ENCODE results near the gene ACTN1. TPM values are rescaled to one million over a fixed set of nuclear protein-coding genes. Genes with fewer than 3 reads are reported as not detected.

The ACTN1 gene
- total RNA-seq, 2 donors from 2014 or later = 106 to 185 TPM

- intact Hi-C loops (cut with DNase I) = no loop called here
- Histone ChIP-seq H3K27me3 (no peaks in the 10 kb centered on the region), H3K27ac (no peak overlapping the region), H3K4me3 (no peak overlapping the region), H3K36me3 (peaks cover 19% of the 10 kb centered on the region), H3K9me3 (no peaks in the 10 kb centered on the region), H3K9ac (ENCODE audit: low read depth in 2 of 2, low read length in 2 of 2) (no peak overlapping the region), H3K4me1 (no peaks in the 10 kb centered on the region)
- DNase-seq = no peak
- no peak for TF ChIP-seq CTCF (IDR thresholded peaks at IDR 0.05)
Measured at GRCh38 chr14:68879321-68879781, 99.8 kb downstream of the ACTN1 start.

DNA sequence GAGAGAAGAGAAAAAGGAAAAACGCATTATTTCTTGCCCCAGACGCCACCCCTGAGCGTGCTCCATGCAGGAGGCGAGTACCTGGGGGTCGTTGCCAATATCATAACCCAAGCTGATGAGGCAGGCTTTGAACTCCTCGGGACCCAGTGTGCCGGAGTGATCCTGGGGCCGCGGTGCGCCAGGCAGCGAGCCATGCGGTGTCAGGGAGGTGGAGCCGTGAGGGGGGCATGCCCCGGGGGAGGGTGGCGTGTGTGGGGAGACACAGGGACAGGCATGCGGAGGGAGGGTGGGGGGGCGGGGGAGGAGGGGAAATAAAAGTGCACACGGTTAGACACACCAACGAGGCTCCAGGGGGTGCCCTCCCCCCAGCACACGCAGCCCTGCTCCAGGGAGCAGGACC, 100.2 kb downstream of the ACTN1 start:
- DNase-seq = no peak
- intact Hi-C loops (cut with DNase I) = no loop called here
- Histone ChIP-seq H3K9ac (ENCODE audit: low read depth in 2 of 2, low read length in 2 of 2) (no peak overlapping the region), H3K9me3 (no peaks in the 10 kb centered on the region), H3K27ac (no peak overlapping the region), H3K36me3 (peaks cover 19% of the 10 kb centered on the region), H3K4me1 (no peaks in the 10 kb centered on the region), H3K4me3 (no peak overlapping the region), H3K27me3 (no peaks in the 10 kb centered on the region)
- TF ChIP-seq CTCF (IDR thresholded peaks at IDR 0.05) = no peak

DNA sequence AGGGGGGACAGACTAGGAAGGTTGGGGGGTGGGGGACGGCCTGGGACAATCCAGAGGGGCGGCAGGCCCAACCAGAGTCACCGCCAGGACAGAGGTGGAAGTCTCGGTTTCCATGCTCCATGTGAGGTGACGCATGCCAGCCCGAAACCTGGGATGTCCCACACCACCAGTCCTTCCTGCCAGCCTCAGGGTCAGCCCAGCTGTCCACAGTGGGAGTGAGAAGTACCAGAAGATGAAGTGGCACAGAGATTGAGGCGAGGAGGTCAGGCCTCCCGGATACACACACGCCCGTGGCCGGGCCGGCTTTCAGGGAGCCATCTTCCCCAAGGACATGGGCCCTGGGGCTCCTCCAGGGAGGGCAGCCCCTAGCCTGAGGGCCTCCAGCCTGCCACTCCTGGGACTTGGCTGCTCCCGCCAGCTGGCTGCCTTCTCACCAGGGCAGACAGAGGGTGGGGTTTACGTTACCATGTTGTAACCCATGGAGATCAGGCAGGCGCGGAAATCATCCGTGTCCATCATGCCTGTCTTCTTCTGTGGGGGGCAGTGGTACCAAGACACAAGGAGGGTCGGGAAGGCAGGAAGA, 101.0 kb downstream of the ACTN1 start:
- H3K27ac ChIP-seq = no peak overlapping the region
- no peak for DNase-seq
- no peak overlapping the region for H3K9ac ChIP-seq (ENCODE audit: low read depth in 2 of 2, low read length in 2 of 2)
- H3K4me3 ChIP-seq = no peak overlapping the region
- no peaks in the 10 kb centered on the region for H3K27me3 ChIP-seq
- peaks cover 19% of the 10 kb centered on the region for H3K36me3 ChIP-seq
- TF ChIP-seq CTCF (IDR thresholded peaks at IDR 0.05) = no peak
- H3K9me3 ChIP-seq = no peaks in the 10 kb centered on the region
- intact Hi-C loops (cut with DNase I) = no loop called here
- H3K4me1 ChIP-seq = no peaks in the 10 kb centered on the region

GRCh38 chr14:68876976-68877375, 102.1 kb downstream of the ACTN1 start:
- Histone ChIP-seq H3K9ac (ENCODE audit: low read depth in 2 of 2, low read length in 2 of 2) (no peak overlapping the region), H3K4me1 (no peaks in the 10 kb centered on the region), H3K9me3 (no peaks in the 10 kb centered on the region), H3K4me3 (no peak overlapping the region), H3K27ac (no peak overlapping the region), H3K36me3 (peaks cover 15% of the 10 kb centered on the region), H3K27me3 (no peaks in the 10 kb centered on the region)
- intact Hi-C loops (cut with DNase I) = no loop called here
- no peak for DNase-seq
- TF ChIP-seq CTCF (IDR thresholded peaks at IDR 0.05) = no peak

DNA sequence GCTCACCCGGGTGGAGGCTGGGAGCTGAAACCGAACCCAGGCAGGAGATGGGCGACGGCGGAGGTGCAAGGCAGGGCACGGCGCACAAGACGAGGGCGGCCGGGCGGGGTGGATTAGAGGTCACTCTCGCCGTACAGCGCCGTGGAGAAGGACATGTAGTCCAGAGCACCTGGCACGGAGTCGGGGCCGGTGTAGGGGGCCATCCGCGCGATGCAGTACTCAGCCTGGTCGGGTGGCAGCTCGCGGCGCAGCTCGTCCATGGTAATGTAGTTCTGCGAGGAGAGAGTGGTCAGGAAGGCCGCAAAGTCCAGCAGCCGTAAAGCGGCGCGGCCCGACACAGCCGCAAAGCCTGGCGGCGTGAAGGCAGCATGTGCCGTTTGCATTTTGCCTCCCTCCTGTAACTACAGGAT, 104.4 kb downstream of the ACTN1 start:
- H3K4me1 ChIP-seq = no peaks in the 10 kb centered on the region
- no peak overlapping the region for H3K27ac ChIP-seq
- H3K9ac ChIP-seq (ENCODE audit: low read depth in 2 of 2, low read length in 2 of 2) = no peak overlapping the region
- no peak for TF ChIP-seq CTCF (IDR thresholded peaks at IDR 0.05)
- no peaks in the 10 kb centered on the region for H3K27me3 ChIP-seq
- no peaks in the 10 kb centered on the region for H3K9me3 ChIP-seq
- no peak for DNase-seq
- H3K4me3 ChIP-seq = no peak overlapping the region
- H3K36me3 ChIP-seq = peaks cover 3% of the 10 kb centered on the region
- intact Hi-C loops (cut with DNase I) = no loop called here
